ENCODE data around the gene AEBP2. TPM values are rescaled to one million over a fixed set of nuclear protein-coding genes. Genes with fewer than 3 reads are reported as not detected.
"Not testable (repeated sequence)": the region's sequence is repeated elsewhere in the genome, so short reads cannot be mapped to it uniquely, and the experiment has no call there.

AEBP2 gene
- polyA plus RNA-seq, 1 donor (not counting 4 experiments of a cell fraction or from before 2014, with no cell fraction given), result 19.6 TPM

DNA sequence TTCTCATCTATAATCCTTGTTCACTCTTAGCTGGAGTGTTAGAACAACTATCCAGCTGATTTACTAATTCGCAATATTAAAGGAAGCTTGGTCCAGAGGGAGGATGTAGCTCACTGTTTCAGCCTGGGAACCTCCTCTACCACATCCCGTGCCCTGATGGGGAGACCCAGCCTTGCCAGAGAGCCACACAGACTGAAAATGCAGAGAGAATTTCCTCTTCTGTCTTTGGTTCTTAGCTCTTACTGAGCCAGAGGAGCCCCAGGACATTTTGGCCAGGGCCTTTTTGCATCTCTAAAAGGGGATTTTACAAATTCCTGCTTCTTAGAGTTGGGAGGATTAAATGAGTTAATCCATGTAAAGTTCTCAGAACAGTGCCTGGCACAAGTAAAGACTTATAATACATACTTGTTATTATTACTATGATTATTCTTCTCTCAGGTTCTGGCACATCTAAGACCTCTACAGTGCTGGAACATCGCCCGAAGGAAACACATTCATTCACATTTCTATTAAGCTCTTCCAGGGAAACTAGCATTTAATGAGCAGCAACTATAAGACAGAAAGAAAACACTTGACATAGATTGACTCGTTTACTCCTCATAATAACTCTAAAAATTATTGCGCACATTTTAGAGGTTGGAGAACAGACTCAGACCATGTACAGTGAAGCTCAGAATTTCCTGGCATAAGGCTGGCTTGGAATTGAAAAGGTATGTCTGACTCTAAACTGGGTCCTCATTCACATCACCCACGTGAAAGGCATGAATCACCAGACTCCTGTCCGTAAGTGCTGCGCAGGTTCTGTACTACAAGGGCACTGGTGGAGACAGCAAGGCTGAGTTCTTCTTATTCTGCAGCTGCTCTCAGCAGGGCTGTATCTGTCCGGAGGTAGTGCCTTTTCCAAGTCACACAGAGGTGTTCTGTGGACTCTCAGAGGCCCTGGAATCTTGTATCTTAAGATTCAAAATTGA, 27.8 kb upstream of the AEBP2 start:
- H3K9me1 ChIP-seq (ENCODE audit: control insufficient read depth, extremely low read depth, insufficient read depth, low read length), result no peaks in the 10 kb centered on the region
- peak overlapping the region; percentile 68 for H2AFZ ChIP-seq (ENCODE audit: control insufficient read depth, low read length)
- peaks cover 21% of the 10 kb centered on the region for H3K4me1 ChIP-seq (ENCODE audit: control insufficient read depth, extremely low read depth, insufficient read depth, low read length)
- H3K9ac ChIP-seq (ENCODE audit: control insufficient read depth, extremely low read depth, insufficient read depth, low read length), result no peak overlapping the region
- peak overlapping the region; percentile 1 for H3K27ac ChIP-seq (ENCODE audit: control insufficient read depth, insufficient read depth, low read length)
- no peaks in the 10 kb centered on the region for H3K79me2 ChIP-seq (ENCODE audit: control insufficient read depth, insufficient read depth, low read length)
- DNase-seq (ENCODE audit: low read depth, low spot score) (peak; percentile 44), FAIRE-seq (peak; percentile 97)
- H3K4me3 ChIP-seq (ENCODE audit: control insufficient read depth in 2 of 3, extremely low read depth in 1 of 3, insufficient read depth in 2 of 3, low read depth in 1 of 3, low read length in 3 of 3), result no peak overlapping the region
- TF ChIP-seq EZH2 (IDR thresholded peaks at IDR 0.05; ENCODE audit: low read length), result no peak
- no peak for TF ChIP-seq CTCF (optimal IDR thresholded peaks at IDR 0.05 in 1 of 3, IDR thresholded peaks at IDR 0.05 in 1 of 3, conservative IDR thresholded peaks at IDR 0.05 in 1 of 3; ENCODE audit: extremely low read depth in 1 of 3, insufficient read depth in 2 of 3, low read length in 3 of 3)
- no peaks in the 10 kb centered on the region for H3K27me3 ChIP-seq (ENCODE audit: control insufficient read depth, extremely low read depth, insufficient read depth, low read length)
- H3K4me2 ChIP-seq (ENCODE audit: control insufficient read depth, extremely low read depth, insufficient read depth, low read depth, low read length), result peak overlapping the region; percentile 7
- no peaks in the 10 kb centered on the region for H3K9me3 ChIP-seq (ENCODE audit: control insufficient read depth, low read depth, low read length)
- no peaks in the 10 kb centered on the region for H4K20me1 ChIP-seq (ENCODE audit: control insufficient read depth, extremely low read depth, insufficient read depth, low read length)
- dilution Hi-C loops (cut with MboI; ENCODE audit: extremely low pct_ligation_motif_present, low sequenced_read_pairs), result no loop called here
- H3K36me3 ChIP-seq (ENCODE audit: control insufficient read depth in 2 of 2, extremely low read depth in 1 of 2, insufficient read depth in 2 of 2, low read length in 2 of 2), result no peaks in the 10 kb centered on the region

GRCh38 chr12:19412844-19413243, 26.4 kb upstream of the AEBP2 start:
- Histone ChIP-seq H3K27me3 (ENCODE audit: control insufficient read depth, extremely low read depth, insufficient read depth, low read length) (no peaks in the 10 kb centered on the region), H3K4me3 (ENCODE audit: control insufficient read depth in 2 of 3, extremely low read depth in 1 of 3, insufficient read depth in 2 of 3, low read depth in 1 of 3, low read length in 3 of 3) (no peak overlapping the region), H3K9me1 (ENCODE audit: control insufficient read depth, extremely low read depth, insufficient read depth, low read length) (no peaks in the 10 kb centered on the region), H3K79me2 (ENCODE audit: control insufficient read depth, insufficient read depth, low read length) (no peaks in the 10 kb centered on the region), H3K9ac (ENCODE audit: control insufficient read depth, extremely low read depth, insufficient read depth, low read length) (no peak overlapping the region), H3K4me2 (ENCODE audit: control insufficient read depth, extremely low read depth, insufficient read depth, low read depth, low read length) (no peak overlapping the region), H2AFZ (ENCODE audit: control insufficient read depth, low read length) (no peak overlapping the region), H3K27ac (ENCODE audit: control insufficient read depth, insufficient read depth, low read length) (no peak overlapping the region), H3K36me3 (ENCODE audit: control insufficient read depth in 2 of 2, extremely low read depth in 1 of 2, insufficient read depth in 2 of 2, low read length in 2 of 2) (no peaks in the 10 kb centered on the region), H3K4me1 (ENCODE audit: control insufficient read depth, extremely low read depth, insufficient read depth, low read length) (peaks cover 21% of the 10 kb centered on the region), H4K20me1 (ENCODE audit: control insufficient read depth, extremely low read depth, insufficient read depth, low read length) (no peaks in the 10 kb centered on the region), H3K9me3 (ENCODE audit: control insufficient read depth, low read depth, low read length) (no peaks in the 10 kb centered on the region)
- DNase-seq (ENCODE audit: low read depth, low spot score) (no peak), FAIRE-seq (no peak)
- TF ChIP-seq EZH2 (IDR thresholded peaks at IDR 0.05; ENCODE audit: low read length), result no peak
- TF ChIP-seq CTCF (optimal IDR thresholded peaks at IDR 0.05 in 1 of 3, IDR thresholded peaks at IDR 0.05 in 1 of 3, conservative IDR thresholded peaks at IDR 0.05 in 1 of 3; ENCODE audit: extremely low read depth in 1 of 3, insufficient read depth in 2 of 3, low read length in 3 of 3), result no peak
- dilution Hi-C loops (cut with MboI; ENCODE audit: extremely low pct_ligation_motif_present, low sequenced_read_pairs), result no loop called here

DNA sequence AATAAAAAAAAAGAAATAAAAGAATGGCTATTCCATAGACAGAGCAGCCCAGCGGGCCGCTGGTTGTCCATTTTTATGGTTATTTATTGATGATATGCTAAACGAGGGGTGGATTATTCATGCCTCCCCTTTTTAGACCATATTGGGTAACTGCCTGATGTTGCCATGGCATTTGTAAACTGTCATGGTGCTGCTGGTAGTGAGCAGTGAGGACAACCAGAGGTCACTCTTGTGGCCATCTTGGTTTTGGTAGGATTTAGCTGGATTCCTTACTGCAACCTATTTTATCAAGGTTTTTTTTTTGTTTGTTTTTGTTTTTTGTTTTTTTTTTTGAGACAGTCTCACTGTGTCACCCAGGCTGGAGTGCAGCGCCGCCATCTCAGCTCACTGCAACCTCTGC, 25.7 kb upstream of the AEBP2 start:
- H3K79me2 ChIP-seq (ENCODE audit: control insufficient read depth, insufficient read depth, low read length); H3K9me3 ChIP-seq (ENCODE audit: control insufficient read depth, low read depth, low read length); H4K20me1 ChIP-seq (ENCODE audit: control insufficient read depth, extremely low read depth, insufficient read depth, low read length); H3K9me1 ChIP-seq (ENCODE audit: control insufficient read depth, extremely low read depth, insufficient read depth, low read length); DNase-seq (ENCODE audit: low read depth, low spot score); H2AFZ ChIP-seq (ENCODE audit: control insufficient read depth, low read length); H3K27me3 ChIP-seq (ENCODE audit: control insufficient read depth, extremely low read depth, insufficient read depth, low read length); H3K4me3 ChIP-seq (ENCODE audit: control insufficient read depth in 2 of 3, extremely low read depth in 1 of 3, insufficient read depth in 2 of 3, low read depth in 1 of 3, low read length in 3 of 3); dilution Hi-C loops (cut with MboI; ENCODE audit: extremely low pct_ligation_motif_present, low sequenced_read_pairs); FAIRE-seq; H3K36me3 ChIP-seq (ENCODE audit: control insufficient read depth in 2 of 2, extremely low read depth in 1 of 2, insufficient read depth in 2 of 2, low read length in 2 of 2); H3K4me2 ChIP-seq (ENCODE audit: control insufficient read depth, extremely low read depth, insufficient read depth, low read depth, low read length); H3K9ac ChIP-seq (ENCODE audit: control insufficient read depth, extremely low read depth, insufficient read depth, low read length); H3K27ac ChIP-seq (ENCODE audit: control insufficient read depth, insufficient read depth, low read length): not testable (repeated sequence)
- peaks cover 21% of the 10 kb centered on the region for H3K4me1 ChIP-seq (ENCODE audit: control insufficient read depth, extremely low read depth, insufficient read depth, low read length)
